ENCODE results near the gene MCTP1. TPM values are rescaled to one million over a fixed set of nuclear protein-coding genes. Genes with fewer than 3 reads are reported as not detected.
A peak's percentile ranks its signal among the peaks of the same experiment; 100 is the strongest.

The MCTP1 gene
- total and polyA plus RNA-seq, 2 of the 13 experiments (the other 11 are each of a cell fraction or from before 2014, with no cell fraction given), result 0.15 to 0.48 TPM

DNA sequence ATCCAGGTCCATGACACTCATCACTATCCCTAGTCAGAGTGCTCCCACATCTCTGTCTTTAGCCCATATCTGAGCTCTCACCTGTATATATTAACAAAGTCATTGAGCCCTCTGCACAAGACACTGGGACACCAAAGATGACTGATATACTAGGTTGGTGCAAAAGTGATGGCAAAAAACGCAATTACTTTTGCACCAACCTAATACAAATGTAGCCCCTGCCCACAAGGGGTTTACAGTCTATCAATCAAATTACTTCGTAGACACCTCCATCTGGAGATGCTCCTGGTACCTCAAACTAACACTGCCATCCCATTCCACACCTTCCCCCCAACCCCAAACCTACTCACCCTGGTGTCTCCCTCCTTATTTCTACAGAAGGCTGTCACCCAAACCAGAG is 194.1 kb downstream of the MCTP1 start:
- no peaks in the 10 kb centered on the region for H3K27me3 ChIP-seq (ENCODE audit: control insufficient read depth in 1 of 2, insufficient read depth in 2 of 2, low read length in 2 of 2)
- H3K9ac ChIP-seq (ENCODE audit: insufficient read depth, low read depth, low read length), result no peak overlapping the region
- BruUV-seq (replicated peaks), result no TSS peak
- no peak overlapping the region for H2AFZ ChIP-seq (ENCODE audit: low read length)
- H3K79me2 ChIP-seq (ENCODE audit: insufficient read depth, low read length), result no peaks in the 10 kb centered on the region
- no peak overlapping the region for H3K27ac ChIP-seq (ENCODE audit: extremely low read length, insufficient read depth, low read length)
- no peaks in the 10 kb centered on the region for H3K4me1 ChIP-seq (ENCODE audit: insufficient read depth, low read length)
- FAIRE-seq (no peak), ATAC-seq (no peak), DNase-seq (ENCODE audit: low spot score) (no peak)
- WGBS (ENCODE audit: low lambda C conversion rate), result 6% methylated on average over 2 of the region's 2 CpGs
- H3K4me3 ChIP-seq (replicated peaks in 1 of 3; ENCODE audit: insufficient read depth in 1 of 3, low read depth in 2 of 3, low read length in 3 of 3), result no peak overlapping the region
- H3K9me3 ChIP-seq (ENCODE audit: low read length), result no peaks in the 10 kb centered on the region
- TF ChIP-seq SMAD3 (CRISPR knock-in tag; IDR thresholded peaks at IDR 0.05), result no peak
- TF ChIP-seq, protein P1, sequence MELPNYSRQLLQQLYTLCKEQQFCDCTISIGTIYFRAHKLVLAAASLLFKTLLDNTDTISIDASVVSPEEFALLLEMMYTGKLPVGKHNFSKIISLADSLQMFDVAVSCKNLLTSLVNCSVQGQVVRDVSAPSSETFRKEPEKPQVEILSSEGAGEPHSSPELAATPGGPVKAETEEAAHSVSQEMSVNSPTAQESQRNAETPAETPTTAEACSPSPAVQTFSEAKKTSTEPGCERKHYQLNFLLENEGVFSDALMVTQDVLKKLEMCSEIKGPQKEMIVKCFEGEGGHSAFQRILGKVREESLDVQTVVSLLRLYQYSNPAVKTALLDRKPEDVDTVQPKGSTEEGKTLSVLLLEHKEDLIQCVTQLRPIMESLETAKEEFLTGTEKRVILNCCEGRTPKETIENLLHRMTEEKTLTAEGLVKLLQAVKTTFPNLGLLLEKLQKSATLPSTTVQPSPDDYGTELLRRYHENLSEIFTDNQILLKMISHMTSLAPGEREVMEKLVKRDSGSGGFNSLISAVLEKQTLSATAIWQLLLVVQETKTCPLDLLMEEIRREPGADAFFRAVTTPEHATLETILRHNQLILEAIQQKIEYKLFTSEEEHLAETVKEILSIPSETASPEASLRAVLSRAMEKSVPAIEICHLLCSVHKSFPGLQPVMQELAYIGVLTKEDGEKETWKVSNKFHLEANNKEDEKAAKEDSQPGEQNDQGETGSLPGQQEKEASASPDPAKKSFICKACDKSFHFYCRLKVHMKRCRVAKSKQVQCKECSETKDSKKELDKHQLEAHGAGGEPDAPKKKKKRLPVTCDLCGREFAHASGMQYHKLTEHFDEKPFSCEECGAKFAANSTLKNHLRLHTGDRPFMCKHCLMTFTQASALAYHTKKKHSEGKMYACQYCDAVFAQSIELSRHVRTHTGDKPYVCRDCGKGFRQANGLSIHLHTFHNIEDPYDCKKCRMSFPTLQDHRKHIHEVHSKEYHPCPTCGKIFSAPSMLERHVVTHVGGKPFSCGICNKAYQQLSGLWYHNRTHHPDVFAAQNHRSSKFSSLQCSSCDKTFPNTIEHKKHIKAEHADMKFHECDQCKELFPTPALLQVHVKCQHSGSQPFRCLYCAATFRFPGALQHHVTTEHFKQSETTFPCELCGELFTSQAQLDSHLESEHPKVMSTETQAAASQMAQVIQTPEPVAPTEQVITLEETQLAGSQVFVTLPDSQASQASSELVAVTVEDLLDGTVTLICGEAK (IDR thresholded peaks at IDR 0.05), result peak; percentile 68
- TF ChIP-seq, protein P1 (CRISPR knock-in tag; IDR thresholded peaks at IDR 0.05), result no peak
- TF ChIP-seq, protein P2, sequence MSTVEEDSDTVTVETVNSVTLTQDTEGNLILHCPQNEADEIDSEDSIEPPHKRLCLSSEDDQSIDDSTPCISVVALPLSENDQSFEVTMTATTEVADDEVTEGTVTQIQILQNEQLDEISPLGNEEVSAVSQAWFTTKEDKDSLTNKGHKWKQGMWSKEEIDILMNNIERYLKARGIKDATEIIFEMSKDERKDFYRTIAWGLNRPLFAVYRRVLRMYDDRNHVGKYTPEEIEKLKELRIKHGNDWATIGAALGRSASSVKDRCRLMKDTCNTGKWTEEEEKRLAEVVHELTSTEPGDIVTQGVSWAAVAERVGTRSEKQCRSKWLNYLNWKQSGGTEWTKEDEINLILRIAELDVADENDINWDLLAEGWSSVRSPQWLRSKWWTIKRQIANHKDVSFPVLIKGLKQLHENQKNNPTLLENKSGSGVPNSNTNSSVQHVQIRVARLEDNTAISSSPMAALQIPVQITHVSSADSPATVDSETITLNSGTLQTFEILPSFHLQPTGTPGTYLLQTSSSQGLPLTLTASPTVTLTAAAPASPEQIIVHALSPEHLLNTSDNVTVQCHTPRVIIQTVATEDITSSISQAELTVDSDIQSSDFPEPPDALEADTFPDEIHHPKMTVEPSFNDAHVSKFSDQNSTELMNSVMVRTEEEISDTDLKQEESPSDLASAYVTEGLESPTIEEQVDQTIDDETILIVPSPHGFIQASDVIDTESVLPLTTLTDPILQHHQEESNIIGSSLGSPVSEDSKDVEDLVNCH (CRISPR knock-in tag; IDR thresholded peaks at IDR 0.05), result no peak
- CTCF ChIA-PET (ENCODE audit: low intra/inter-chr PET ratio, low total read pairs), result no interaction called here
- H4K20me1 ChIP-seq (ENCODE audit: insufficient read depth, low read length), result no peaks in the 10 kb centered on the region
- H3K36me3 ChIP-seq (replicated peaks in 1 of 2; ENCODE audit: control insufficient read depth in 1 of 2, insufficient read depth in 2 of 2, low read length in 2 of 2), result no peaks in the 10 kb centered on the region
- intact Hi-C loops (cut with micrococcal nuclease; ENCODE audit: unreplicated experiment) (no loop called here), in situ Hi-C loops (cut with HindIII; ENCODE audit: extremely low pct_ligation_motif_present, low pct_unique_long_range_greater_than_20kb) (no loop called here)
- no peak overlapping the region for H3K4me2 ChIP-seq (ENCODE audit: low read depth, low read length)
- POLR2A ChIA-PET, result no interaction called here
